ENCODE results near the gene MICAL3. TPM values are rescaled to one million over a fixed set of nuclear protein-coding genes. Genes with fewer than 3 reads are reported as not detected.
"Not testable (repeated sequence)": the region's sequence is repeated elsewhere in the genome, so short reads cannot be mapped to it uniquely, and the experiment has no call there.

The MICAL3 gene
- total and polyA plus RNA-seq, 9 of the 15 experiments (the other 6 are each of a cell fraction or from before 2014, with no cell fraction given), result 0.53 to 32.1 (median 12.3) TPM

DNA sequence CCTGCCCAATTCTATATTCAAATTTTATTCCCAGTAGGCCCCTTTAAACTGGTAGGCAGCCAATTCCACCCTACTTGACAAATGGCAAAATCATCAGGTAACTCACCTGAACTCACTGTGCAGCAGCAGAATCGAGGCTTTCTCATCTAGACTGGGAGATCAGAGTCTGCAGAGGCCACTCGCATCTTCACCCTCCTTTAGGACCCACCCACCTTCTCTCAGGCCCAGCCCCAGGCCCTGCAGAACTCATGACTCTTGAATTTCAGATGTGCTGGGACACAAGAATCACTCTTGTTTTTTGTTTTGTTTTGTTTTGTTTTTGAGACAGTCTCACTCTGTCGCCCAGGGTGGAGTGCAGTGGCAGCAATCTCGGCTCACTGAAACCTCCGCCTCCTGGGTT, 38.8 kb downstream of the MICAL3 start:
- Histone ChIP-seq H4K20me1 (replicated peaks; ENCODE audit: control insufficient read depth, insufficient read depth, low read length) (peaks cover 10% of the 10 kb centered on the region), H3K9ac (ENCODE audit: insufficient read depth in 1 of 2, low read depth in 2 of 2, low read length in 2 of 2) (no peak overlapping the region), H3K9me3 (replicated peaks; ENCODE audit: control insufficient read depth, insufficient read depth, low read depth, low read length) (no peaks in the 10 kb centered on the region), H2AFZ (ENCODE audit: low read depth, low read length) (no peak overlapping the region), H3K4me2 (ENCODE audit: insufficient read depth, low read length) (no peak overlapping the region), H3K36me3 (ENCODE audit: control insufficient read depth, insufficient read depth, low read length) (no peaks in the 10 kb centered on the region), H3K79me2 (ENCODE audit: control insufficient read depth, insufficient read depth, low read length) (peaks cover 50% of the 10 kb centered on the region), H3K9me1 (ENCODE audit: control insufficient read depth, insufficient read depth, low read length) (no peaks in the 10 kb centered on the region), H3K4me3 (no peak overlapping the region), H3K27me3 (ENCODE audit: control insufficient read depth in 2 of 2, insufficient read depth in 2 of 2, low read length in 2 of 2) (no peaks in the 10 kb centered on the region), H3K4me1 (replicated peaks in 1 of 2; ENCODE audit: control insufficient read depth in 2 of 2, insufficient read depth in 2 of 2, low read length in 2 of 2) (peaks cover 20 to 25% of the 10 kb centered on the region in 2 experiments; a peak in 4 of 5 replicates), H3K27ac (ENCODE audit: extremely low read depth, low read depth, low read length) (no peak overlapping the region)
- 84% methylated on average over 5 of the region's 5 CpGs for WGBS (ENCODE audit: insufficient coverage, low coverage, missing lambda C conversion rate)
- BruUV-seq (replicated peaks), result no TSS peak
- DNase-seq (ENCODE audit: extremely low read depth in 1 of 4, low spot score in 3 of 4), result no peak
- no peak for ATAC-seq
- ChIA-PET POLR2A (no interaction called here), CTCF (ENCODE audit: low intra/inter-chr PET ratio) (no interaction called here)
- intact Hi-C loops (cut with micrococcal nuclease), result no loop called here
- TF ChIP-seq, protein P1, sequence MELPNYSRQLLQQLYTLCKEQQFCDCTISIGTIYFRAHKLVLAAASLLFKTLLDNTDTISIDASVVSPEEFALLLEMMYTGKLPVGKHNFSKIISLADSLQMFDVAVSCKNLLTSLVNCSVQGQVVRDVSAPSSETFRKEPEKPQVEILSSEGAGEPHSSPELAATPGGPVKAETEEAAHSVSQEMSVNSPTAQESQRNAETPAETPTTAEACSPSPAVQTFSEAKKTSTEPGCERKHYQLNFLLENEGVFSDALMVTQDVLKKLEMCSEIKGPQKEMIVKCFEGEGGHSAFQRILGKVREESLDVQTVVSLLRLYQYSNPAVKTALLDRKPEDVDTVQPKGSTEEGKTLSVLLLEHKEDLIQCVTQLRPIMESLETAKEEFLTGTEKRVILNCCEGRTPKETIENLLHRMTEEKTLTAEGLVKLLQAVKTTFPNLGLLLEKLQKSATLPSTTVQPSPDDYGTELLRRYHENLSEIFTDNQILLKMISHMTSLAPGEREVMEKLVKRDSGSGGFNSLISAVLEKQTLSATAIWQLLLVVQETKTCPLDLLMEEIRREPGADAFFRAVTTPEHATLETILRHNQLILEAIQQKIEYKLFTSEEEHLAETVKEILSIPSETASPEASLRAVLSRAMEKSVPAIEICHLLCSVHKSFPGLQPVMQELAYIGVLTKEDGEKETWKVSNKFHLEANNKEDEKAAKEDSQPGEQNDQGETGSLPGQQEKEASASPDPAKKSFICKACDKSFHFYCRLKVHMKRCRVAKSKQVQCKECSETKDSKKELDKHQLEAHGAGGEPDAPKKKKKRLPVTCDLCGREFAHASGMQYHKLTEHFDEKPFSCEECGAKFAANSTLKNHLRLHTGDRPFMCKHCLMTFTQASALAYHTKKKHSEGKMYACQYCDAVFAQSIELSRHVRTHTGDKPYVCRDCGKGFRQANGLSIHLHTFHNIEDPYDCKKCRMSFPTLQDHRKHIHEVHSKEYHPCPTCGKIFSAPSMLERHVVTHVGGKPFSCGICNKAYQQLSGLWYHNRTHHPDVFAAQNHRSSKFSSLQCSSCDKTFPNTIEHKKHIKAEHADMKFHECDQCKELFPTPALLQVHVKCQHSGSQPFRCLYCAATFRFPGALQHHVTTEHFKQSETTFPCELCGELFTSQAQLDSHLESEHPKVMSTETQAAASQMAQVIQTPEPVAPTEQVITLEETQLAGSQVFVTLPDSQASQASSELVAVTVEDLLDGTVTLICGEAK (IDR thresholded peaks at IDR 0.05), result no peak
- TF ChIP-seq, protein P1 (CRISPR knock-in tag; IDR thresholded peaks at IDR 0.05), result no peak
- in situ Hi-C loops (cut with MboI), result no loop called here
- no peak for FAIRE-seq

DNA sequence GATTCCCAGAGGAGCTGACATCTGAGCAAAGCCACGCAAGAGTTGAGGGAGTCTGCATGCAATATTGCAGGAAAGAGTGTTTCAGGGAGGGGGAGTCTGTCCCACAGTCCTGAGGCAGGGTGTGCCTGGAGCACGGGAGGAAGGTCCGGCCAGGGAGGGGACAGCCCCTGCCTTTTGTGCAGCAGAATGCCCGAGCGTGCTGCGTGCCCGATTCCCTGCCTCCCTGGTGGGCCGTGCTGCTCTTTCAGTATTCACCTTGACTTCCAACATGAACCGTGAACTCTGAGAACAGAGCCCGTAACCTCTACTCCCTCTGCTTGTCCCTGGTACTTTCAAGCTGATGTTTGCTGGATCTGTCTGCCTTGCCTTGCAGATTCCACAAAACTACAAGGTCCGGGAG, 39.3 kb downstream of the MICAL3 start:
- intact Hi-C loops (cut with micrococcal nuclease); H3K9ac ChIP-seq (ENCODE audit: insufficient read depth in 1 of 2, low read depth in 2 of 2, low read length in 2 of 2); H2AFZ ChIP-seq (ENCODE audit: low read depth, low read length); BruUV-seq (replicated peaks); H3K4me2 ChIP-seq (ENCODE audit: insufficient read depth, low read length); H3K4me3 ChIP-seq; H3K27me3 ChIP-seq (ENCODE audit: control insufficient read depth in 2 of 2, insufficient read depth in 2 of 2, low read length in 2 of 2); H3K9me3 ChIP-seq (replicated peaks; ENCODE audit: control insufficient read depth, insufficient read depth, low read depth, low read length); H3K36me3 ChIP-seq (ENCODE audit: control insufficient read depth, insufficient read depth, low read length); FAIRE-seq; H3K9me1 ChIP-seq (ENCODE audit: control insufficient read depth, insufficient read depth, low read length); in situ Hi-C loops (cut with MboI); ATAC-seq; H3K27ac ChIP-seq (ENCODE audit: extremely low read depth, low read depth, low read length); POLR2A ChIA-PET; CTCF ChIA-PET (ENCODE audit: low intra/inter-chr PET ratio); DNase-seq (ENCODE audit: extremely low read depth in 1 of 4, low spot score in 3 of 4): not testable (repeated sequence)
- WGBS (ENCODE audit: insufficient coverage, low coverage, missing lambda C conversion rate), result 73% methylated on average over 9 of the region's 11 CpGs
- peaks cover 50% of the 10 kb centered on the region for H3K79me2 ChIP-seq (ENCODE audit: control insufficient read depth, insufficient read depth, low read length)
- H4K20me1 ChIP-seq (replicated peaks; ENCODE audit: control insufficient read depth, insufficient read depth, low read length), result peaks cover 12% of the 10 kb centered on the region
- peaks cover 25 to 30% of the 10 kb centered on the region in 2 experiments for H3K4me1 ChIP-seq (replicated peaks in 1 of 2; ENCODE audit: control insufficient read depth in 2 of 2, insufficient read depth in 2 of 2, low read length in 2 of 2)

All from K562 (cell line).